NOMO-1 treated with dmso at 0.1 percent for 144 hours (cell line): ENCODE results near the gene MCM3AP.
"Not testable (repeated sequence)": the region's sequence is repeated elsewhere in the genome, so short reads cannot be mapped to it uniquely, and the experiment has no call there.

ENCODE experiments used
- DNase-seq: peaks from one replicate; lab custom pipeline; 2025; ENCODE audit not compliant: unreplicated experiment; lab: John Stamatoyannopoulos, UW

MCM3AP gene

GRCh38 chr21:46207006-46207919 lies 78.1 kb downstream of the MCM3AP start:
- no peak for DNase-seq

- DNase-seq = no peak
Observed at GRCh38 chr21:46206163-46207005, 79.0 kb downstream of the MCM3AP start.

DNA sequence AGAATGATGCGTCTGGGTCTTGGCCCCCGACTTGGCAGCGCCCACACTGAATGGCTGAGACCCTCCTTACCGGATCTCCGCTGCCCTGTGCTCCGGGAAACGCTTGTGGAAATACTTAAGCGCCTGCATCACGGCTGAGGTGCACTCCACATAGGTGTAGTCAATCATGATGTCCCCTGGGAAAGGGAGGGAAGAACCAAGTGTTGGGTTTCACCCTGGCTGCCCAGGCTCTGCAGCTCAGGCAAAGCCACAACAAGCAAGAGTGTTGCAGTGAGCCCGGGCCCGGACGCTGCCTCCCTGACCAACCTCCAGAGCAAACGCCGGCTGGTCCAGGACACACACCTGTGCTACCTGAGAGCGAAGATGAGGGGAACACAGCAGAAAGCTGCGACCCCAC lies 79.6 kb downstream of the MCM3AP start:
- no peak for DNase-seq

DNA sequence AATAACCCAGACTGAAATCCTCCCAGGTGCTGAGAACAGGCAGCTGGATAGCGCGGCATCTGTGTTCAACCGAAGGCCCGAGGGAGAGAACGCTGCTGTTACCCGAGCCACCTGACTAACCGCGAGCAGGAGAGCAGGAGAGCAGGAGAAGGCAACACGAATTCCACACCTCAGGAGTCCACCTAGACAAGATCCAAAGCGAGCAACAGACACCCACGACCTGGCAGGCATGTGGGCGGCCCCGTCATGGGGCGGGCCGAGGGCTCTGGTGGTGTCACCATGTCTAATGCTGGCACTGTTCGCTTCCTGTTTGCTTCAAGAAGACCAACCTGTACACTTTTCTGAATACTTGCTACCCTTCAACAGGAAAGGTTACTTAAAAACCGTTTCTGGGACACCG lies 80.2 kb downstream of the MCM3AP start:
- no peak for DNase-seq

- DNase-seq = no peak
Observed at GRCh38 chr21:46203203-46203600, 82.2 kb downstream of the MCM3AP start.

GRCh38 chr21:46202592-46203202 lies 82.7 kb downstream of the MCM3AP start:
- DNase-seq = no peak

DNA sequence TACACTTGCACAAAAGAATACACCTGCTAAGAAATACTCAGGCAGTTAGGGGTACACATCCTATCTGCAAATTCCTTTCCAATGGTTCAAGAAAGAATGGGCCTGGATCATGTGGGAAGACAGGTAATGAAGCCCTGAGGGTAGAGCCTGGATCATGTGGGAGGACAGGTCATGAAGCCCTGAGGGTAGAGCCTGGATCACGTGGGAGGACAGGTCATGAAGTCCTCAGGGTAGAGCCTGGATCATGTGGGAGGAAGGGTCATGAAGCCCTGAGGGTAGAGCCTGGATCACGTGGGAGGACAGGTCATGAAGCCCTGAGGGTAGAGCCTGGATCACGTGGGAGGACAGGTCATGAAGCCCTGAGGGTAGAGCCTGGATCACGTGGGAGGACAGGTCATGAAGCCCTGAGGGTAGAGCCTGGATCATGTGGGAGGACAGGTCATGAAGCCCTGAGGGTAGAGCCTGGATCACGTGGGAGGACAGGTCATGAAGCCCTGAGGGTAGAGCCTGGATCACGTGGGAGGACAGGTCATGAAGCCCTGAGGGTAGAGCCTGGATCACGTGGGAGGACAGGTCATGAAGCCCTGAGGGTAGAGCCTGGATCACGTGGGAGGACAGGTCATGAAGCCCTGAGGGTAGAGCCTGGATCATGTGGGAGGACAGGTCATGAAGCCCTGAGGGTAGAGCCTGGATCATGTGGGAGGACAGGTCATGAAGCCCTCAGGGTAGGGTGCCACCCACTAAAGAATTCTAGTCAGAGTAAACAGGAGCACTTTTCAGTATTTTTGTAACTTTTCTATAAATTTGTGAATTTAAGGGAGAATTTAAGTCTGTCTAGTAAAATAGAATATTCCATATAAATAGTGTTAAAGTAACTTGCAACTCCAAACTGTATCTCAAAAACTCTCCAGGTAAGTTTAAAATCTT lies 84.3 kb downstream of the MCM3AP start:
- DNase-seq = not testable (repeated sequence)

- DNase-seq = no peak
Observed at GRCh38 chr21:46199436-46200373, 85.7 kb downstream of the MCM3AP start.

DNA sequence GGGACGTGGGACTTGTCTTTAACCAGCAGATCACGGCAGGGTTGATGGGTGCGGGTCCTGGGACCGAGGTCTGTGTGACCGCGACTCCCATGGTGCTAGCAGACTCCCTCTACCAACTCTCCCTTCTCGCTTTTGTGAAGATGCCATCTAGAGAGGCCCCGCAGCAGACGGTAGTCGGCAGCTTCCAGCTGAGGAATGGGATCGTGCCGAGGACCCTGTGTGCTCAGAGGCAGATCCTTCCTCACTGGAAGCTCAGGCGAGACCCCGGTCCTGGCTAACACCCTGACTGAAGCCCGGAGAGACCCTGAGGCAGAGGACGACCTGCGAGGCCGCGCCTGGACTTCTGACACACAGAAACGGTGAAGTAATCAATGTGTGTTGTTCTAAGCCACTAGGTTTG lies 88.7 kb downstream of the MCM3AP start:
- DNase-seq = no peak

DNA sequence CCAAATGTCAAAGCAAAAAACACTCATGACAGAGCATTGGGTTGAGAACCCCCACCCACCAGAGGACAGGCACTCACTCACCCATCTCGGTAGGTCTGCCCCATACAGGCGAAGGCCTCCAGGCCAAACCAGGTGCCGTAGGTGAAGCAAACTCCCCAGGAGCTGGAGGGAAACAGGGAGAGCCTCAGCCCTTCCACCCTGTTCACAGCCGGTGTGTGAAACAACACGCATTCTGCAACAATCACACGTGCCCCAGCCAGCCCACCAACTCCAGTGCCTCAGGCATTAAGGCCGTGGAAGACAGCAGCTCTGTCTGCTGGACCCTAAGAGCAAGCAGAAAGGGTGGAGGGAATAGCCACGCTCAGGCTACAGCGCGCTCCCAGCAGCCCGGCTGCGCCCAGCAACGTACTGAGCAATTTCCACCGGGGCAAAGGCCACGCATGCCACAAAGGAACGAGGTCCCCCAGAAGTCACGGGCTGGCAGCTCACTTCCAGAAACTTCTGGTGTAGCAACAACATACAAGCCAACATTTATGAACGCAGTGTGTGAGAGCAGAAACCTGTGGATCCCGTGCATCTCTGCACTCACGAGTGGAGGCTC lies 89.7 kb downstream of the MCM3AP start:
- no peak for DNase-seq

- no peak for DNase-seq
Observed at GRCh38 chr21:46194374-46195334, 90.8 kb downstream of the MCM3AP start.

- no peak for DNase-seq
Observed at GRCh38 chr21:46193829-46194373, 91.5 kb downstream of the MCM3AP start.

DNA sequence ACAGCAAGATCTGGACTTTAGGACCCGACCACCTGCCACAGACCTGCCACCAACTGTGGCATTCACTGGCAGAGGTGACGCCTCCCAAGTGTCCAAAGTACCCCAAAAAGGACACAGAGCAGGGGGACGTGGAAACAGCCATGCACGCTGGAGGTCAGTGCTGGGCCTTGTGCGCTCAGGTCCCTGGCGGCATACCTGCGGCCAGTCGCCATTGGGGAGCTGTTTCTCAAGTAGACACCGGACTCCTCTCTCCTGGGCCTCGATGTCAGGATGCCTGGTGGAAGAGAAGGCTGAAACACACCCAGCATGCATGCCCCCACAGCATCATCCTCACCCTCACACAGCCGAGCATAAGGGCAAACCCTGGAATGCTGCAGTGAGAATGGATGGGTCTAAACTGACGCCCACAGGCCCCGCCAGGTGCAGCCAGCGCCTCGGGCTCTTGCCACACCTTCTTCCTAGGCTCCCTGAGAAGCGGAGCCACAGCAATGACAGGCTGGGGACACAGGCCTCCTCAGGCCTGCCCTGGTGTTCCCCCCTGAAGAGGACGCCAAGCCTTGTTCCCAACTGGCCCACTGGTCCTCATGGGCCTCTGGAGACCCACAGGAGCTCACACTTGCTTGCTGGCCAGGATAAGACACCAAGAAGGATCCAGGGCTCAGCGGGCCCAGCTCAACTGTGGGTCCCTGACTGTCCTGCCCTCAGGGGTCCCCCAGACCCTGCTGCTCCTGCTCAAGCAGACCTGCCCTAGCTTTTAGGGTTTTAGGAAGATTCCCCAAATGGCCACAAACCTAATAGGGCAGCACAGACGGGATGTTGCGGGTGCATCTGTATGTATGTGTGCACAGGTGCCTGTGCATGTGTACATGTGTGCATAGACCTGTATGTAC lies 93.5 kb downstream of the MCM3AP start:
- no peak for DNase-seq

DNA sequence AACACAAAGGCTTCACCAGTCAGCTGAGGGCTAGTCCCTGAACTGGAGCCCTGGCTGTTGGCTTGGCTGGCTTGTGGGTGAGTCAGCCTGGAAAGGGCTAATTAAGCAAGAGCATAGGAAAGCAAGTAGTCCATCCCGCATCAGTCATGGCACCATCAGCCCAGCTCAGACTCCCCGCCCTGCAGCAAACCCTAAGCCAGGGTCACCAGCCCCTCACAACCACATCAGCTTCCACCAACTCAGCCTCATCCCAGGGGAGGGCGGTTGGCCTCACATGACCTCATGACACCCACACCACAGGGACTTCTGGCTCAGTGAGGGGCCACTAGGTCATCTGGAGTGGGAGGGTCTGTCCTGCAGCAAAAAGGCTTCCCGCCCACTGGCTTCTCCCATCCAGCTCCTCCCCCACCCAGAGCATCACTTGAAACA lies 94.1 kb downstream of the MCM3AP start:
- no peak for DNase-seq

GRCh38 chr21:46190491-46191131 lies 94.8 kb downstream of the MCM3AP start:
- DNase-seq = no peak

GRCh38 chr21:46189959-46190490 lies 95.4 kb downstream of the MCM3AP start:
- DNase-seq = no peak
